Measurements from ENCODE around the gene COG7. TPM values are rescaled to one million over a fixed set of nuclear protein-coding genes. Genes with fewer than 3 reads are reported as not detected.

Gene COG7
- total RNA-seq, 1 experiment from 2014 or later: 13.5 TPM

GRCh38 chr16:23482778-23483177, 29.8 kb upstream of the COG7 start:
- no peak for ATAC-seq
- Histone ChIP-seq H3K4me2 (ENCODE audit: low read length) (no peak overlapping the region), H3K9ac (ENCODE audit: low read length) (no peak overlapping the region), H3K9me2 (replicated peaks; ENCODE audit: low read length) (no peaks in the 10 kb centered on the region), H3K27ac (ENCODE audit: low read length) (no peak overlapping the region), H2AFZ (ENCODE audit: low read length) (no peak overlapping the region), H3K9me3 (ENCODE audit: low read length) (no peaks in the 10 kb centered on the region), H3F3A (ENCODE audit: low read length, unreplicated experiment) (no peaks in the 10 kb centered on the region), H3K4me3 (ENCODE audit: low read length) (no peak overlapping the region), H3K36me3 (ENCODE audit: low read depth, low read length) (peaks cover 25% of the 10 kb centered on the region), H3K4me1 (ENCODE audit: insufficient read depth, low read length) (no peaks in the 10 kb centered on the region), H4K20me1 (ENCODE audit: low read length) (no peaks in the 10 kb centered on the region), H3K27me3 (ENCODE audit: low read length) (no peaks in the 10 kb centered on the region), H3K79me2 (ENCODE audit: low read length) (no peaks in the 10 kb centered on the region)
- intact Hi-C loops (cut with micrococcal nuclease): no loop called here
- DNase-seq: no peak
- POLR2A ChIA-PET (ENCODE audit: unreplicated experiment): no interaction called here
- BruUV-seq (replicated peaks): no TSS peak
- TF ChIP-seq CTCF (conservative IDR thresholded peaks at IDR 0.05; ENCODE audit: low read depth, low read length): no peak
- no peak for TF ChIP-seq EZH2phosphoT487 (IDR thresholded peaks at IDR 0.05; ENCODE audit: borderline replicate concordance, low read length)
- TF ChIP-seq EZH2 (IDR thresholded peaks at IDR 0.05; ENCODE audit: low read length, unreplicated experiment): no peak
- CTCF ChIA-PET: no interaction called here

GRCh38 chr16:23480257-23480656, 27.3 kb upstream of the COG7 start:
- H3K27ac ChIP-seq (ENCODE audit: low read length): 0 out of 2 replicates have a peak overlapping the region, but pooled peaks have one; percentile 13
- POLR2A ChIA-PET (ENCODE audit: unreplicated experiment): no interaction called here
- DNase-seq (peak; percentile 7), ATAC-seq (peak; percentile 24; the same call in 1 of the 2 replicates)
- H3K9me3 ChIP-seq (ENCODE audit: low read length): no peaks in the 10 kb centered on the region
- TF ChIP-seq EZH2phosphoT487 (IDR thresholded peaks at IDR 0.05; ENCODE audit: borderline replicate concordance, low read length) (no peak), CTCF (conservative IDR thresholded peaks at IDR 0.05; ENCODE audit: low read depth, low read length) (no peak)
- H3K27me3 ChIP-seq (ENCODE audit: low read length): no peaks in the 10 kb centered on the region
- CTCF ChIA-PET: interaction anchor here (0.7 kb wide), 1 partner anchor 78 kb away, joined by 4 read pairs; no protein-coding TSS in a partner anchor
- H3K36me3 ChIP-seq (ENCODE audit: low read depth, low read length): peaks cover 11% of the 10 kb centered on the region; the same call in 1 of the 2 replicates
- H4K20me1 ChIP-seq (ENCODE audit: low read length): no peaks in the 10 kb centered on the region
- intact Hi-C loops (cut with micrococcal nuclease): no loop called here
- no peaks in the 10 kb centered on the region for H3K79me2 ChIP-seq (ENCODE audit: low read length)
- no peak overlapping the region for H3K9ac ChIP-seq (ENCODE audit: low read length)
- no peaks in the 10 kb centered on the region for H3F3A ChIP-seq (ENCODE audit: low read length, unreplicated experiment)
- no TSS peak for BruUV-seq (replicated peaks)
- H2AFZ ChIP-seq (ENCODE audit: low read length): no peak overlapping the region
- H3K4me3 ChIP-seq (ENCODE audit: low read length): no peak overlapping the region
- H3K4me1 ChIP-seq (ENCODE audit: insufficient read depth, low read length): no peaks in the 10 kb centered on the region
- H3K4me2 ChIP-seq (ENCODE audit: low read length): no peak overlapping the region
- no peaks in the 10 kb centered on the region for H3K9me2 ChIP-seq (replicated peaks; ENCODE audit: low read length)

GRCh38 chr16:23479138-23479537, 26.1 kb upstream of the COG7 start:
- no TSS peak for BruUV-seq (replicated peaks)
- Histone ChIP-seq H3K27ac (ENCODE audit: low read length) (no peak overlapping the region), H3K27me3 (ENCODE audit: low read length) (no peaks in the 10 kb centered on the region), H3K9me3 (ENCODE audit: low read length) (no peaks in the 10 kb centered on the region), H3K9ac (ENCODE audit: low read length) (no peak overlapping the region), H3K9me2 (replicated peaks; ENCODE audit: low read length) (no peaks in the 10 kb centered on the region), H3K36me3 (ENCODE audit: low read depth, low read length) (peaks cover 11% of the 10 kb centered on the region; the same call in 1 of the 2 replicates), H3F3A (ENCODE audit: low read length, unreplicated experiment) (no peaks in the 10 kb centered on the region), H3K4me3 (ENCODE audit: low read length) (no peak overlapping the region), H3K79me2 (ENCODE audit: low read length) (no peaks in the 10 kb centered on the region), H2AFZ (ENCODE audit: low read length) (no peak overlapping the region), H3K4me2 (ENCODE audit: low read length) (no peak overlapping the region), H3K4me1 (ENCODE audit: insufficient read depth, low read length) (no peaks in the 10 kb centered on the region), H4K20me1 (ENCODE audit: low read length) (no peaks in the 10 kb centered on the region)
- DNase-seq: no peak
- ChIA-PET CTCF (no interaction called here), POLR2A (ENCODE audit: unreplicated experiment) (interaction anchor here (0.7 kb wide), 1 partner anchor 26 kb away, joined by 5 read pairs; no protein-coding TSS in a partner anchor)
- TF ChIP-seq EZH2 (IDR thresholded peaks at IDR 0.05; ENCODE audit: low read length, unreplicated experiment) (no peak), EZH2phosphoT487 (IDR thresholded peaks at IDR 0.05; ENCODE audit: borderline replicate concordance, low read length) (no peak), CTCF (conservative IDR thresholded peaks at IDR 0.05; ENCODE audit: low read depth, low read length) (no peak)
- no peak for ATAC-seq
- intact Hi-C loops (cut with micrococcal nuclease): no loop called here
